GM23338 (cell line): ENCODE measurements around the gene RBP5. TPM values are rescaled to one million over a fixed set of nuclear protein-coding genes. Genes with fewer than 3 reads are reported as not detected.

Experiments
- ATAC-seq: fragments of 200-7000 bp; cut with Tn5 transposase; 3 replicates; pipeline ENCODE4 v1.9.1; 2020
- DNase-seq: peaks from one replicate; pipeline ENCODE4 v3.0.0-alpha.2; 2015; ENCODE audit warnings: low spot score
- H2AFZ ChIP-seq: fragments of 200-600 bp; sonication (generic); 2 replicates; pipeline ENCODE4 v1.8.0; 2016; ENCODE audit warnings: antibody characterized with exemption, mild to moderate bottlenecking, moderate library complexity
- H3F3A ChIP-seq: fragments of 200-600 bp; sonication (generic); replicated peaks from 2 replicates; pipeline ENCODE4 v1.8.0; 2017; ENCODE audit warnings: antibody characterized with exemption, mixed run types, low read depth
- H3K27ac ChIP-seq: fragments of 200-600 bp; sonication (generic); 2 replicates; pipeline ENCODE4 v1.6.1; 2016; ENCODE audit warnings: low read depth
- H3K27me3 ChIP-seq: fragments of 200-600 bp; sonication (generic); 2 replicates; pipeline ENCODE4 v1.8.0; 2016; ENCODE audit warnings: mild to moderate bottlenecking, mixed run types, moderate library complexity; ENCODE audit not compliant: insufficient read depth
- H3K36me3 ChIP-seq: fragments of 200-600 bp; sonication (generic); 2 replicates; pipeline ENCODE4 v1.8.0; 2016; ENCODE audit warnings: mild to moderate bottlenecking; ENCODE audit not compliant: insufficient read depth
- H3K4me1 ChIP-seq: fragments of 200-600 bp; sonication (generic); 2 replicates; pipeline ENCODE4 v1.8.0; 2016; ENCODE audit warnings: mild to moderate bottlenecking, moderate library complexity; ENCODE audit not compliant: insufficient read depth
- H3K4me2 ChIP-seq: fragments of 200-600 bp; sonication (generic); 2 replicates; pipeline ENCODE4 v1.7.1; 2017; ENCODE audit warnings: mixed run types
- H3K4me3 ChIP-seq: fragments of 200-600 bp; sonication (generic); 2 replicates; pipeline ENCODE4 v1.6.1; 2016; ENCODE audit warnings: mixed run types
- H3K79me2 ChIP-seq: fragments of 200-600 bp; sonication (generic); replicated peaks from 2 replicates; pipeline ENCODE4 v1.8.0; 2017; ENCODE audit warnings: mild to moderate bottlenecking; ENCODE audit not compliant: insufficient read depth
- H3K9me2 ChIP-seq: fragments of 200-600 bp; sonication (generic); 2 replicates; pipeline ENCODE4 v1.8.0; 2017; ENCODE audit not compliant: insufficient read depth
- H4K20me1 ChIP-seq: fragments of 200-600 bp; sonication (generic); replicated peaks from 2 replicates; pipeline ENCODE4 v1.8.0; 2017; ENCODE audit warnings: mild to moderate bottlenecking; ENCODE audit not compliant: insufficient read depth
- H3K27ac Mint-ChIP-seq: 2 replicates; pipeline ENCODE4 v1.8.0; 2020; ENCODE audit warnings: inconsistent platforms, mild to moderate bottlenecking, moderate library complexity, mixed read lengths
- H3K27me3 Mint-ChIP-seq: 3 replicates; pipeline ENCODE4 v1.8.0; 2022; ENCODE audit warnings: low read depth, mild to moderate bottlenecking, moderate library complexity, mixed read lengths, inconsistent platforms; ENCODE audit not compliant: insufficient read depth, poor library complexity
- H3K36me3 Mint-ChIP-seq: 3 replicates; pipeline ENCODE4 v1.8.0; 2021; ENCODE audit warnings: low read depth, mild to moderate bottlenecking, inconsistent platforms, moderate library complexity, mixed read lengths
- H3K4me1 Mint-ChIP-seq: 3 replicates; pipeline ENCODE4 v1.8.0; 2020; ENCODE audit warnings: mild to moderate bottlenecking, inconsistent platforms, mixed read lengths
- H3K4me3 Mint-ChIP-seq: 3 replicates; pipeline ENCODE4 v1.8.0; 2021; ENCODE audit warnings: moderate library complexity, mild to moderate bottlenecking, inconsistent platforms, mixed read lengths
- H3K9me3 Mint-ChIP-seq: 3 replicates; pipeline ENCODE4 v1.8.0; 2020; ENCODE audit warnings: moderate library complexity, mild to moderate bottlenecking, inconsistent platforms, mixed read lengths
- EZH2 ChIP-seq: fragments of 200-600 bp; sonication (generic); IDR thresholded peaks from one replicate; pipeline ENCODE4 v1.8.0; 2017; ENCODE audit warnings: antibody characterized with exemption, mild to moderate bottlenecking, low read depth; ENCODE audit not compliant: unreplicated experiment
- NANOG ChIP-seq: IDR thresholded peaks from 2 replicates; pipeline ENCODE4 v1.6.1; 2016; ENCODE audit warnings: antibody characterized with exemption, borderline replicate concordance
- POLR2AphosphoS5 ChIP-seq: IDR thresholded peaks from 2 replicates; pipeline ENCODE4 v1.6.1; 2016; ENCODE audit warnings: antibody characterized with exemption, low read depth
- ZNF331 ChIP-seq: fragments of 250-450 bp; sonication (Bioruptor Pico); IDR thresholded peaks from 2 replicates; pipeline ENCODE4 v1.5.0; 2020; ENCODE audit warnings: low read depth, mild to moderate bottlenecking, moderate library complexity
- ZNF462 ChIP-seq: fragments of 250-450 bp; sonication (Bioruptor Pico); IDR thresholded peaks from 2 replicates; pipeline ENCODE4 v1.5.0; 2020; ENCODE audit warnings: mild to moderate bottlenecking, moderate library complexity
- polyA plus RNA-seq: library from polyadenylated mRNA; unstranded; fragments of >200 nt; fragmentation: Nextera tagmentation; extraction: Ambion mirVana; gene quantifications from 2 replicates; pipeline ENCODE4 v1.2.1, GENCODE V29; 2016
- total RNA-seq: library from RNA; depleted of rRNA; stranded (reverse); fragments of >200 nt; shearing (Covaris generic); gene quantifications from 2 replicates; pipeline ENCODE4 v1.2.3, GENCODE V29; 2014

Gene RBP5
- total and polyA plus RNA-seq, 2 experiments from 2014 or later: 1.2 to 3.0 TPM

GRCh38 chr12:7137908-7138307 is 9.2 kb upstream of the RBP5 start (continued):
- no peak for TF ChIP-seq ZNF462 (CRISPR knock-in tag)

GRCh38 chr12:7136676-7137075 is 8.0 kb upstream of the RBP5 start:
- H3K27me3 ChIP-seq: no peaks in the 10 kb centered on the region
- TF ChIP-seq EZH2: no peak
- TF ChIP-seq NANOG: no peak
- TF ChIP-seq POLR2AphosphoS5: no peak
- TF ChIP-seq ZNF331 (CRISPR knock-in tag): no peak
- no peak overlapping the region for H3K4me2 ChIP-seq
- peaks cover 8% of the 10 kb centered on the region for H3K4me1 Mint-ChIP-seq
- H3K9me2 ChIP-seq: 0 out of 2 replicates have a peak, but pooled peaks cover 7% of the 10 kb centered on the region
- DNase-seq (no peak), ATAC-seq (no peak)
- H3K27ac Mint-ChIP-seq: no peak overlapping the region
- no peaks in the 10 kb centered on the region for H3F3A ChIP-seq
- no peak overlapping the region for H3K4me3 ChIP-seq
- H3K9me3 Mint-ChIP-seq: no peaks in the 10 kb centered on the region
- no peak overlapping the region for H3K4me3 Mint-ChIP-seq
- H3K79me2 ChIP-seq: no peaks in the 10 kb centered on the region
- no peak overlapping the region for H3K27ac ChIP-seq
- no peaks in the 10 kb centered on the region; the same call in none of the 2 replicates for H4K20me1 ChIP-seq
- peaks cover 2% of the 10 kb centered on the region for H3K27me3 Mint-ChIP-seq
- H3K36me3 ChIP-seq: no peaks in the 10 kb centered on the region
- no peaks in the 10 kb centered on the region for H3K4me1 ChIP-seq
- H3K36me3 Mint-ChIP-seq: peaks cover 26% of the 10 kb centered on the region
- no peak overlapping the region for H2AFZ ChIP-seq
